GM21825 (cell line): ENCODE data around the gene NRROS.
"Not testable (repeated sequence)": the region's sequence is repeated elsewhere in the genome, so short reads cannot be mapped to it uniquely, and the experiment has no call there.

ENCODE experiments used
- ATAC-seq: cut with Tn5 transposase; IDR thresholded peaks from one replicate; pipeline ENCODE4 v1.9.1; 2021; ENCODE audit warnings: mild to moderate bottlenecking, moderate library complexity; ENCODE audit not compliant: unreplicated experiment

Gene NRROS

GRCh38 chr3:196624067-196624790, 15.3 kb upstream of the NRROS start:
- ATAC-seq = no peak

GRCh38 chr3:196624907-196625306, 14.6 kb upstream of the NRROS start:
- no peak for ATAC-seq

- no peak for ATAC-seq
Measured at GRCh38 chr3:196625331-196625730, 14.2 kb upstream of the NRROS start.

- ATAC-seq = no peak
Measured at GRCh38 chr3:196627918-196628231, 11.6 kb upstream of the NRROS start.

GRCh38 chr3:196629228-196629627, 10.3 kb upstream of the NRROS start:
- no peak for ATAC-seq

DNA sequence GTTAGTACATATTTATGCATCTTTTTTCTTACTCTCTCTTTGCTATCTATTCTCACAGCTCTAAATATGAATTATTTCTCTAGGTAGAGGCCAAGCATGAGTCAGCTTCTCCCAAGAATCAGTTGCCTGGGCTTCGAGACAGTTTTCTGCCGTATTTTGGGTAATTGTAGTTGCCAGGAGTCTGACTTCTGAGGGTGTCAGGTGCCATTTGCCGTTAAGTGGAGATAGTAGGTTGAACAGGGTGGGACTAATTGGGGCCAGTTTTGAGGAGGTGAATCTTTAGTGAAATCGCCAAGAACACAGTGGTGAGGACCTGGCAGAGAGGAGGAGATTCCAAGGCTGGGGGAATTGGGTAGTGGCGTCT, 7.8 kb upstream of the NRROS start:
- no peak for ATAC-seq

- peak; percentile 59 for ATAC-seq
Measured at GRCh38 chr3:196632046-196632751, 7.3 kb upstream of the NRROS start.

DNA sequence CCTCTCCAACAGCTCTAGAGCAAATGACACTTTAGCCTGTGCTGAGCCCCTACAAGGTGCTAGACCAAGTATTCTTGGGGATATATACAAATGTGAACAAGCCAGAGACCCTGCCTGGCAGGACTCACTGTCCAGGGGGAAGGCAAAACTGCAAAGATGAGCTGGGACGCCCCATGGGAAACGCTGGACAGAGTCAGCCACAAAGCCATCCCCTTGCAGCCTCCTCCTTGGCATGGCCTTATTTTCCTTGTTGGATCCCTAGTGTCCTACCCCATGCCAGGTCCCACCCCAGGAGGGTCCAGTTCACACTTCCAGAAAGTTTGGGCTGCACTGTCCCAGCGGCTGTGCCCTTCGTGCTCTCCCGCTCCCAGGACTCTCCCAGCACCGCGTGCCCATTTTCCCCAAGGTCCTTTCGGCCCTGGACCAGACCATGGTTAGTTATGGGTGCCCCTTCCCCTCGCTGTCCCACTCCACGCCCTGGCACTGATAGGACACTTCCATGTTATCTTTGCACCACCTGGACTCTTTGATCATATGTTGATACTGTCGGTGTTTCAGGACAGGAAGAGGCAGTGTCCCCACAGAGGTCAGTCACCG, 5.8 kb upstream of the NRROS start:
- no peak for ATAC-seq

GRCh38 chr3:196634224-196634623, 5.3 kb upstream of the NRROS start:
- no peak for ATAC-seq

GRCh38 chr3:196634829-196635228, 4.7 kb upstream of the NRROS start:
- ATAC-seq = no peak

- no peak for ATAC-seq
Measured at GRCh38 chr3:196636369-196637349, 2.8 kb upstream of the NRROS start.

- not testable (repeated sequence) for ATAC-seq
Measured at GRCh38 chr3:196637941-196638340, 1.6 kb upstream of the NRROS start.

DNA sequence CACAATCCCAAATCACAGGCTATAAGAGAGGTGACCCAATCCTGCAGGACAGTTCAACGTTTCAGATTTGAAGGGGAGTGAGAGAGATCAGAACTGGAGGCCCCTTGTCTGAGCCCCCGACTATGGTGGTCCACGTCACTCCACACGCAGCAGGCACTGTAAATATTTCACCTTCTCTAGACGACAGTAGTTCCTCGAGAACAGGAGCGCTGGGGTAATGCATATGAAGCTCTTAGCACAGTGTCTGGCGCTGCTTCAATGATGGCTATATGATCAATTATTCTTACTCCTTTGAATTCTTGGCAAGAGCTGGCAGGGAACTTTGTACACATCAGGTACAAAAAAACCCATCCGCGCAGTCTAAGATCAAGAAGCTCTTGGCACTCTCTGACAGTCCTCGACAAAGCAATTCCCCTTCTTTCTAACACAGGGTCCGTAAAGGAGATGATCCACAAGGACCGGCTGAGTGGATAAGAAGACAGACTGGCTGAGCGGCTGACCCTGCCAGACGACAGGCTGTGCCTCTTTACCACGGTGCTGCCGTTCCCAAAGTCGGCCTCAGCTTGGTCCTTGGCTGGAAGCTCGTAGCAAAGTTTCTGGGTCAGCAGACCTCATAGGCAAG, 522 bp upstream of the NRROS start:
- ATAC-seq = peak; percentile 1

GRCh38 chr3:196640297-196641018, 964 bp downstream of the NRROS start:
- ATAC-seq = no peak

DNA sequence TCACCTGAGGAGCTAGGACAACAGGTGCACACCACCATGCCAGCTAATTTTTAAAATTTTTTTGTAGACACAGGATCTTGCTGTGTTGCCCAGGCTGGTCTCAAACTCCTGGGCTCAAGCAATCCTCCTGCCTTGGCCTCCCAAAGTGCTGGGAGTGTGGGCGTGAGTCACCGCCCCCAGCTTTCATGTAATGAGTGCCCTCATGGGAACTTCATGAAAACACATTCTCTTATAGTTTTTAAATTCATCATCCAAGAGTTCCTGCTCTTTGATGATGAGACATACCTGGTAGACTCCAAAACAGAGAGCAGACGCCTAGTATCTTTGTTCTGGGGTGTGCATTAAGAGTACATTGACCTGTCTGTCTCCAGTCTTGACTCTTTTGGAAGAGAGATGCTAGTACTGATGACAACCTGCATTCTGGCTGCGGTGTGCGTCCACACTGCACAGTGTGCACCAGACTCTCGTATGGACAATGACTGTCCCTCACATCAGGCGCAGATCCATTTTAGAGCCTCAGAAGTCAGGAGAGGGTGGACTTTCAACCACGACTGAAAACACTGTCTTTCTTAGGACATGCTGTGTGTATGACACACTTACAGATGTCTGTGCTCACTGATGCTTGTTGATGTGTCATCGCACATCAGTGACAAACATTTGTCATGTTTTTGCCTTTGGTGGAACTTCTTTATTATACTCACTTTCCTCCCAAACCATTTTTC, 2.0 kb downstream of the NRROS start:
- ATAC-seq = no peak

- no peak for ATAC-seq
Measured at GRCh38 chr3:196642434-196642833, 2.9 kb downstream of the NRROS start.

DNA sequence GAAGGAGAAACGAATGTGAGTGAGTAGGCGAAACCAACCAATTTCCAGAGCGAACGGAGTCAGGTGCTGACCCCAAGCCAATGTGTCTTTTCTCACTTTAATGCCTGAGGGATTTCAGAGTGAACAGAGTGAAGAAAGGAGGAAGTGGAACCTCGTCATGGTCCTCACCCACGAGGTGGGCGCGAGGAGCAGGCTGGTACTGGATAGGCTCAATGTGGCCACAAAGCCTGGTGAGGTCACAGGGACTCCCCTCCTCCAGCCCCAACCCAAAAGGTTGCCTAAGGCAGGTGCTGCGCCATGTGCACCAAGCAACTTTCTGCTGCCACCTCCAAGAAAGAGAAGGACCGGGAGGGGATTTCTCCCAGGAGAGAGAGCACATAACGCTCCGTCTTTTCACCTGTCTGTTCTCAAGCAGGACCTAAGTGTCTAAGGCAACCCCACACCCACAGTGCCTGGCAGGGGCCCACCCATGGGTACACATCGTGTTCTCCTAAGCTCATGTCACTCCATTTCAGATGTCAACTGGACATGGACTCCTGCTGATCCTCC, 3.8 kb downstream of the NRROS start:
- peak; percentile 75 for ATAC-seq

DNA sequence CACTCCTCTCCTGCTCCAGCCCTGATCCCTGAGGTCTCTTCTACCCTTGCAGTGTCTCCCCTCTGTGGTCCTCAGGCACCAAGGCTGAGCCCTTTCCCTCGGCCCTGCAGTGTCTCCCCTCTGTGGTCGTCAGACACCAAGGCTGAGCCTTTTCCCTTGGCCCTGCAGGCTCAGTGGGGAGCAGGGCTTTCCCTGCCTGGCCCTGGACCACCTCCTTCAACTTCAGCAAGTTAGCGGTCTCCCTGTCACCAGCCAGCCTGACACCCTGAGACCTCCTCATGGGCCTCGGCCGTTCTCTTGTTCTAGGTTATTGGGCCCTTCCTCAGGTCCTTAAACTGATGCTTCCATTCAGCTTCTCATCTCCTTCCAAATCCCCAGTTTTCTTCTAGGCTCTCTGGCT, 4.3 kb downstream of the NRROS start:
- no peak for ATAC-seq

DNA sequence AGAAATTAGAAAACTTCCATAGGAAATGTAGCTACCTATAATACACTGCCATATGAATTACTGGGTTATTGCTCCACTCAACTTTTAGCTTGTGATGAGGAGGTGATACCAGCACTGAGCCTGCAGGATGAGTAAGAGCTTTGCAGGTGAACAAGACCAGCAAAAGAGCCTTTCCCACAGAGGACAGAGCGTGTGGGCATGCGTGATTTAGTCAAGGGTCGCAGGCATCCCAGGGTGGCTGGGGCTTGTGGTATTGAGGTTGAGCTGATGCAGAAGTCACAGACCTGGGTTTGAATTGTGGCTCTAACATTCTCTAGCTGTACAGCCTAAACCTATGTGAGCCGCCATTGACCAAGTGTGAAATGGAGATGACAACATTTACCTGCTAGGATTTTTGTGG, 5.6 kb downstream of the NRROS start:
- no peak for ATAC-seq
